NB4 (cell line): ENCODE data around the gene TRAPPC2L.
A peak's percentile ranks its signal among the peaks of the same experiment; 100 is the strongest.

ENCODE experiments used
- DNase-seq: peaks from one replicate; pipeline ENCODE4 v3.0.0; 2010; ENCODE audit warnings: low read depth
- H3K4me3 ChIP-seq: one replicate; pipeline ENCODE4 v1.5.1; 2011; ENCODE audit warnings: mild to moderate bottlenecking, low read depth, low read length, moderate library complexity
- CTCF ChIP-seq: IDR thresholded peaks from one replicate; pipeline ENCODE4 v1.5.1; 2012; ENCODE audit warnings: low read depth, low read length
- MYC ChIP-seq: IDR thresholded peaks from 2 replicates; pipeline ENCODE4 v1.6.1; 2011; ENCODE audit warnings: low read depth, low read length
- POLR2A ChIP-seq: IDR thresholded peaks from 2 replicates; pipeline ENCODE4 v1.6.1; 2011; ENCODE audit warnings: mild to moderate bottlenecking; ENCODE audit not compliant: insufficient read length; ENCODE audit errors: extremely low read depth
- TF ChIP-seq, protein P1 (sequence below): IDR thresholded peaks from 2 replicates; pipeline ENCODE4 v1.6.1; 2011; ENCODE audit warnings: low read depth, low read length

The TRAPPC2L gene

GRCh38 chr16:88835818-88836217 lies 21.1 kb upstream of the TRAPPC2L start:
- H3K4me3 ChIP-seq = no peak overlapping the region
- DNase-seq = no peak
- TF ChIP-seq CTCF (no peak), MYC (no peak), POLR2A (no peak)
- TF ChIP-seq, protein P1, sequence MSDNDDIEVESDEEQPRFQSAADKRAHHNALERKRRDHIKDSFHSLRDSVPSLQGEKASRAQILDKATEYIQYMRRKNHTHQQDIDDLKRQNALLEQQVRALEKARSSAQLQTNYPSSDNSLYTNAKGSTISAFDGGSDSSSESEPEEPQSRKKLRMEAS = no peak

DNA sequence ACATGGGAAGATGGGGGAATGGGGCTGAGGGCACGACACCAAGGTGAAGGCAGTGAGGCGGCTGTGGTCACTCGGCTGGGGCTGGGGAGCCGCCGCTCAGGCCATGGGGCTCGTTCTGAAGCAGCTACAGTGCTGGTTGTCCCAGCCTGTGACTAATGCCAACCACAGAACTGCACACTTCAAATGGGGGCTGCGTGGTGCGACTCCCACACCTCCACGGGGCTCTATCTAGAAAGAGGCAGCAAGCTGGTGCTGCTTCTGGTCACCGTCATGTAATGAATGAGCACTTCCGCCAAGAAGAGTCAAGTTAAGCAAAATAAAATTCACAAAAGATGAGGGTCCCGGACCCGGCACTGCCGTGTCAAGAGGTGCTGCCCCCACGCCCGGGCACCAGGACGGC lies 20.1 kb upstream of the TRAPPC2L start:
- TF ChIP-seq, protein P1 = peak; percentile 55
- TF ChIP-seq MYC = no peak; the same call in 1 of the 2 replicates
- no peak overlapping the region for H3K4me3 ChIP-seq
- DNase-seq = peak; percentile 89

GRCh38 chr16:88837806-88838205 lies 19.1 kb upstream of the TRAPPC2L start:
- H3K4me3 ChIP-seq = no peak overlapping the region
- no peak for DNase-seq
- TF ChIP-seq POLR2A (no peak), CTCF (no peak), MYC (no peak)
- TF ChIP-seq, protein P1 = no peak

GRCh38 chr16:88838566-88838965 lies 18.4 kb upstream of the TRAPPC2L start:
- no peak overlapping the region for H3K4me3 ChIP-seq
- TF ChIP-seq CTCF = no peak
- no peak for TF ChIP-seq POLR2A
- TF ChIP-seq, protein P1 = no peak
- TF ChIP-seq MYC = no peak
- DNase-seq = no peak

- H3K4me3 ChIP-seq = no peak overlapping the region
- DNase-seq = peak; percentile 64
- TF ChIP-seq CTCF (peak; percentile 18), POLR2A (no peak), MYC (no peak)
- TF ChIP-seq, protein P1 = no peak
Measured at GRCh38 chr16:88839026-88839529, 17.8 kb upstream of the TRAPPC2L start.

- H3K4me3 ChIP-seq = peak overlapping the region; percentile 27
- DNase-seq = peak; percentile 100
- TF ChIP-seq CTCF = no peak
- TF ChIP-seq, protein P1 = peak; percentile 54; the same call in 1 of the 2 replicates
- TF ChIP-seq MYC = peak; percentile 88
Measured at GRCh38 chr16:88839745-88840599, 17.0 kb upstream of the TRAPPC2L start.
